ENCODE data around the gene PWP1. TPM values are rescaled to one million over a fixed set of nuclear protein-coding genes. Genes with fewer than 3 reads are reported as not detected.

Gene PWP1
- total and polyA plus RNA-seq, 4 donors, result 19.5 to 34.8 (median 30.4) TPM

- DNase-seq (no peak), ATAC-seq (ENCODE audit: insufficient read depth, low FRiP score) (no peak)
- Histone ChIP-seq H3K27me3 (ENCODE audit: control insufficient read depth in 3 of 3, insufficient read depth in 3 of 3, low read length in 2 of 3) (no peaks in the 10 kb centered on the region), H3K4me1 (ENCODE audit: control insufficient read depth in 5 of 5, insufficient read depth in 5 of 5, low read length in 5 of 5) (no peaks in the 10 kb centered on the region), H3K27ac (ENCODE audit: low read depth in 1 of 2, low read length in 1 of 2) (no peak overlapping the region), H3K4me3 (no peak overlapping the region), H3K9ac (ENCODE audit: insufficient read depth in 1 of 2, low read length in 2 of 2) (no peak overlapping the region), H3K36me3 (ENCODE audit: control insufficient read depth in 4 of 4, insufficient read depth in 4 of 4, low read length in 4 of 4) (peaks cover 9 to 25% (median 13%) of the 10 kb centered on the region in 4 donors), H3K9me3 (ENCODE audit: control insufficient read depth in 4 of 4, insufficient read depth in 3 of 4, low read length in 3 of 4) (no peaks in the 10 kb centered on the region)
- no peak for TF ChIP-seq CTCF (IDR thresholded peaks at IDR 0.05; ENCODE audit: control extremely low read depth, extremely low read depth)
- WGBS, 2 donors, result 85 to 86% methylated on average over 4 of the region's 4 CpGs
These were observed 45.8 kb downstream of the PWP1 start for GRCh38 chr12:107731366-107731765.

DNA sequence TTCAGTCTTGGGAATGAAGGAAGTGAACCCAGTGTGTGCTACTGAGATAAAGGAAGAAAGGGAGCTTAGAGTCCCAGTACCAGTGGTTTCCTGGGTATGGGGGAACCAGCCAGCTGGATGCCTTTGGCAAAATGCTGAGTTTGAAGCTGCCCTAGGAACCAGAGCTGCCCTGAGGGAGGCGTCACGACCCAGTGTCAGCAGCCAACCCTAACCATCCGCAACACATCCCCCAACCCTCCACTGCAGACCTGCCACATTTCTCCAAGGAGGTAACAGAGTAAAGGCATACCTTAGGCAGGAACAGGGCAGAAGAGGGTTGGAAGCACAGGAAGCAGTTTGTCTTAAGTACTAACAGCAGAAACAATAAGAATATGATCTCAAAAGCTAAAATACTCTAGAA, 46.8 kb downstream of the PWP1 start:
- 89 to 90% methylated on average over 3 of the region's 3 CpGs for WGBS, 2 donors
- H3K36me3 ChIP-seq (ENCODE audit: control insufficient read depth in 4 of 4, insufficient read depth in 4 of 4, low read length in 4 of 4), result peaks cover 12 to 31% (median 19%) of the 10 kb centered on the region in 4 donors

GRCh38 chr12:107734139-107734538, 48.5 kb downstream of the PWP1 start:
- H3K4me1 ChIP-seq (ENCODE audit: control insufficient read depth in 5 of 5, insufficient read depth in 5 of 5, low read length in 5 of 5), result no peaks in the 10 kb centered on the region
- H3K27ac ChIP-seq (ENCODE audit: low read depth in 1 of 2, low read length in 1 of 2), result no peak overlapping the region
- DNase-seq (no peak), ATAC-seq (ENCODE audit: insufficient read depth, low FRiP score) (no peak)
- peaks cover 25 to 47% (median 34%) of the 10 kb centered on the region in 4 donors for H3K36me3 ChIP-seq (ENCODE audit: control insufficient read depth in 4 of 4, insufficient read depth in 4 of 4, low read length in 4 of 4)
- no peak overlapping the region for H3K9ac ChIP-seq (ENCODE audit: insufficient read depth in 1 of 2, low read length in 2 of 2)
- H3K4me3 ChIP-seq, result no peak overlapping the region
- 85 to 86% methylated on average over 5 of the region's 5 CpGs for WGBS, 2 donors
- TF ChIP-seq CTCF (IDR thresholded peaks at IDR 0.05; ENCODE audit: control extremely low read depth, extremely low read depth), result no peak
- no peaks in the 10 kb centered on the region for H3K27me3 ChIP-seq (ENCODE audit: control insufficient read depth in 3 of 3, insufficient read depth in 3 of 3, low read length in 2 of 3)
- H3K9me3 ChIP-seq (ENCODE audit: control insufficient read depth in 4 of 4, insufficient read depth in 3 of 4, low read length in 3 of 4), result no peaks in the 10 kb centered on the region

More for the DNA sequence above, 46.8 kb downstream of the PWP1 start:
- Histone ChIP-seq H3K4me1 (ENCODE audit: control insufficient read depth in 5 of 5, insufficient read depth in 5 of 5, low read length in 5 of 5) (no peaks in the 10 kb centered on the region), H3K9me3 (ENCODE audit: control insufficient read depth in 4 of 4, insufficient read depth in 3 of 4, low read length in 3 of 4) (no peaks in the 10 kb centered on the region), H3K27me3 (ENCODE audit: control insufficient read depth in 3 of 3, insufficient read depth in 3 of 3, low read length in 2 of 3) (no peaks in the 10 kb centered on the region), H3K4me3 (no peak overlapping the region), H3K27ac (ENCODE audit: low read depth in 1 of 2, low read length in 1 of 2) (no peak overlapping the region), H3K9ac (ENCODE audit: insufficient read depth in 1 of 2, low read length in 2 of 2) (no peak overlapping the region)
- no peak for ATAC-seq (ENCODE audit: insufficient read depth, low FRiP score)
- no peak for TF ChIP-seq CTCF (IDR thresholded peaks at IDR 0.05; ENCODE audit: control extremely low read depth, extremely low read depth)
- DNase-seq, result no peak

- H3K9ac ChIP-seq (ENCODE audit: insufficient read depth in 1 of 2, low read length in 2 of 2), result no peak overlapping the region
- no peaks in the 10 kb centered on the region for H3K9me3 ChIP-seq (ENCODE audit: control insufficient read depth in 4 of 4, insufficient read depth in 3 of 4, low read length in 3 of 4)
- ATAC-seq (ENCODE audit: insufficient read depth, low FRiP score) (no peak), DNase-seq (no peak)
- 94 to 98% methylated on average over 2 of the region's 2 CpGs for WGBS, 2 donors
- no peak overlapping the region for H3K27ac ChIP-seq (ENCODE audit: low read depth in 1 of 2, low read length in 1 of 2)
- H3K27me3 ChIP-seq (ENCODE audit: control insufficient read depth in 3 of 3, insufficient read depth in 3 of 3, low read length in 2 of 3), result no peaks in the 10 kb centered on the region
- no peaks in the 10 kb centered on the region for H3K4me1 ChIP-seq (ENCODE audit: control insufficient read depth in 5 of 5, insufficient read depth in 5 of 5, low read length in 5 of 5)
- no peak for TF ChIP-seq CTCF (IDR thresholded peaks at IDR 0.05; ENCODE audit: control extremely low read depth, extremely low read depth)
- H3K4me3 ChIP-seq, result no peak overlapping the region
- peaks cover 31 to 58% (median 46%) of the 10 kb centered on the region in 4 donors for H3K36me3 ChIP-seq (ENCODE audit: control insufficient read depth in 4 of 4, insufficient read depth in 4 of 4, low read length in 4 of 4)
These were observed 50.2 kb downstream of the PWP1 start for GRCh38 chr12:107735763-107736162.
